HepG2 (cell line): ENCODE results near the gene STYXL1. TPM values are rescaled to one million over a fixed set of nuclear protein-coding genes. Genes with fewer than 3 reads are reported as not detected.

Experiments used
- AHR ChIP-seq: IDR thresholded peaks from 2 replicates; pipeline ENCODE4 v1.6.1; 2018; ENCODE audit warnings: missing genetic modification reagents, missing compliant biosample characterization
- EED ChIP-seq: sonication (generic); formaldehyde crosslinking; IDR thresholded peaks from 2 replicates; pipeline ENCODE4 v1.5.0; 2020; ENCODE audit warnings: mild to moderate bottlenecking, missing genetic modification reagents
- ERF ChIP-seq: IDR thresholded peaks from 2 replicates; pipeline ENCODE4 v1.6.1; 2018; ENCODE audit warnings: missing biosample characterization, missing genetic modification reagents
- HMG20A ChIP-seq: IDR thresholded peaks from 2 replicates; pipeline ENCODE4 v1.6.1; 2016; ENCODE audit warnings: borderline replicate concordance
- MZF1 ChIP-seq: sonication (generic); formaldehyde crosslinking; IDR thresholded peaks from 2 replicates; pipeline ENCODE4 v1.8.1; 2023; ENCODE audit warnings: mild to moderate bottlenecking, missing genetic modification reagents, borderline replicate concordance
- NFATC3 ChIP-seq: sonication (generic); formaldehyde crosslinking; IDR thresholded peaks from 2 replicates; pipeline ENCODE4 v1.5.1; 2020; ENCODE audit warnings: mild to moderate bottlenecking, missing genetic modification reagents
- NRL ChIP-seq: sonication (generic); formaldehyde crosslinking; IDR thresholded peaks from 2 replicates; pipeline ENCODE4 v1.5.0; 2020; ENCODE audit warnings: missing genetic modification reagents, mild to moderate bottlenecking, moderate library complexity, borderline replicate concordance
- RBM39 ChIP-seq: fragments of 200-400 bp; formaldehyde crosslinking; IDR thresholded peaks from one replicate; pipeline ENCODE4 v1.6.1; 2018; ENCODE audit warnings: antibody characterized with exemption, mild to moderate bottlenecking, low read depth, low read length; ENCODE audit not compliant: poor library complexity, severe bottlenecking
- SALL2 ChIP-seq: sonication (generic); formaldehyde crosslinking; IDR thresholded peaks from 2 replicates; pipeline ENCODE4 v1.8.1; 2023; ENCODE audit warnings: mild to moderate bottlenecking, missing genetic modification reagents, inconsistent platforms
- SMAD1 ChIP-seq: sonication (generic); formaldehyde crosslinking; IDR thresholded peaks from 2 replicates; pipeline ENCODE4 v1.4.0; 2020; ENCODE audit warnings: missing genetic modification reagents, low read depth, mild to moderate bottlenecking, borderline replicate concordance
- SMYD3 ChIP-seq: sonication (generic); formaldehyde crosslinking; IDR thresholded peaks from 2 replicates; pipeline ENCODE4 v1.8.1; 2023; ENCODE audit warnings: mild to moderate bottlenecking, missing genetic modification reagents
- STAT5B ChIP-seq: sonication (generic); formaldehyde crosslinking; IDR thresholded peaks from 2 replicates; pipeline ENCODE4 v1.4.0; 2020; ENCODE audit warnings: missing genetic modification reagents
- ZNF20 ChIP-seq: sonication (generic); formaldehyde crosslinking; IDR thresholded peaks from 2 replicates; pipeline ENCODE4 v1.4.0; 2020; ENCODE audit warnings: mild to moderate bottlenecking, moderate library complexity, missing genetic modification reagents
- ZNF3 ChIP-seq: IDR thresholded peaks from 2 replicates; pipeline ENCODE4 v1.7.0; 2017; ENCODE audit warnings: inconsistent platforms
- ZNF605 ChIP-seq: sonication (generic); formaldehyde crosslinking; IDR thresholded peaks from 2 replicates; pipeline ENCODE4 v1.8.0; 2022; ENCODE audit warnings: mild to moderate bottlenecking, missing genetic modification reagents
- ZNF766 ChIP-seq: sonication (generic); formaldehyde crosslinking; IDR thresholded peaks from 2 replicates; pipeline ENCODE4 v1.5.0; 2020; ENCODE audit warnings: missing genetic modification reagents, borderline replicate concordance
- polyA plus RNA-seq, 8 experiments: library from polyadenylated mRNA; depleted of rRNA in 3 of 8; stranded (reverse) in 7 of 8; unstranded in 1 of 8; fragments of >200 nt; fragmentation: Illumina TruSeq in 4 of 8; extraction: Trizol in 4 of 8; gene quantifications; 2 replicates each; pipeline versions ENCODE4 v1.2.1 to v1.2.3, GENCODE V29; 2011 to 2016; ENCODE audit warnings: low read depth in 4 of 8, missing spikeins in 1 of 8, mixed read lengths in 1 of 8; ENCODE audit not compliant: insufficient read depth in 1 of 8
- total RNA-seq, 5 experiments: library from RNA; depleted of rRNA; stranded (reverse); fragments of >200 nt; fragmentation: Illumina TruSeq; extraction: Trizol; gene quantifications; 2 replicates each; pipeline ENCODE4 v1.2.3, GENCODE V29; 2016; ENCODE audit warnings: low read depth in 1 of 5
- TF ChIP-seq, protein P1 (sequence below): sonication (generic); formaldehyde crosslinking; IDR thresholded peaks from 2 replicates; pipeline ENCODE4 v1.4.0; 2020; ENCODE audit warnings: mild to moderate bottlenecking, missing genetic modification reagents, borderline replicate concordance
- TF ChIP-seq, protein P2 (sequence below): sonication (generic); formaldehyde crosslinking; IDR thresholded peaks from 2 replicates; pipeline ENCODE4 v1.4.0; 2020; ENCODE audit warnings: missing genetic modification reagents

Gene STYXL1
- total and polyA plus RNA-seq, 2 of the 13 experiments (the other 11 are each of a cell fraction or from before 2014, with no cell fraction given): 23.9 to 38.3 TPM

DNA sequence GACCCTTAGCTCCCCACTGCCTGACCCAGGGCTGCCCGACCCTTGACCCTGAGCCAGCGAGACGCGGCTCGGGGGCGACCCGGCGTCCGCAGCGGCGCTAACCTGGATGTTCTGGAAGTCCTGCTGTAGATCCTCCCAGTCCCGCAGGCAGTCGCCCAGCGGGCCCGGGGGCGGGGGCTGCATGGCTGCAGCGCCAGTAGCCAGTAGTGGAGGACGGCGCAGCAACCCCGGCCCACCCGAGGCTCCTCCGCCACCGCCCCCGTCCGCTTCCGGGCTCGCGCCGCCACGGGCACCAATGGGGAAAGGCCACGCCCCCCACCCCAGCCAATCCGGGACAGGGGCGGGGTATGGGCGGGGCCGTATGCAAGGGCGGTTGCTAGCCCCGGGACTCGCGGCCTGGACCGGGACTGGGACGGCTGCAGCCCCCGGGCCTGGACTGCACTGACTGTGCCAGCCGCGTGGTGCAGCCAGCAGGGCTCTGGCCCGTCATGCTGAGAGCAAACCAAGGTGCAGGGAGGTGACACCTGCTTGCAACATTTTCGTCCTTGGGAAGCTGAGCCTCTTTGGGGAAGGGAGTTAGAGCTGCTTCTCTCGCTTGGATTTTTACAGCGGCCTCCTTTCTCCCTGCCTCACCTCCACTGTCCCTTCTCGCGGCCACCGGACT, 53.3 kb downstream of the STYXL1 start, which contains the start of gene TMEM120A (continued):
- TF ChIP-seq, protein P1, sequence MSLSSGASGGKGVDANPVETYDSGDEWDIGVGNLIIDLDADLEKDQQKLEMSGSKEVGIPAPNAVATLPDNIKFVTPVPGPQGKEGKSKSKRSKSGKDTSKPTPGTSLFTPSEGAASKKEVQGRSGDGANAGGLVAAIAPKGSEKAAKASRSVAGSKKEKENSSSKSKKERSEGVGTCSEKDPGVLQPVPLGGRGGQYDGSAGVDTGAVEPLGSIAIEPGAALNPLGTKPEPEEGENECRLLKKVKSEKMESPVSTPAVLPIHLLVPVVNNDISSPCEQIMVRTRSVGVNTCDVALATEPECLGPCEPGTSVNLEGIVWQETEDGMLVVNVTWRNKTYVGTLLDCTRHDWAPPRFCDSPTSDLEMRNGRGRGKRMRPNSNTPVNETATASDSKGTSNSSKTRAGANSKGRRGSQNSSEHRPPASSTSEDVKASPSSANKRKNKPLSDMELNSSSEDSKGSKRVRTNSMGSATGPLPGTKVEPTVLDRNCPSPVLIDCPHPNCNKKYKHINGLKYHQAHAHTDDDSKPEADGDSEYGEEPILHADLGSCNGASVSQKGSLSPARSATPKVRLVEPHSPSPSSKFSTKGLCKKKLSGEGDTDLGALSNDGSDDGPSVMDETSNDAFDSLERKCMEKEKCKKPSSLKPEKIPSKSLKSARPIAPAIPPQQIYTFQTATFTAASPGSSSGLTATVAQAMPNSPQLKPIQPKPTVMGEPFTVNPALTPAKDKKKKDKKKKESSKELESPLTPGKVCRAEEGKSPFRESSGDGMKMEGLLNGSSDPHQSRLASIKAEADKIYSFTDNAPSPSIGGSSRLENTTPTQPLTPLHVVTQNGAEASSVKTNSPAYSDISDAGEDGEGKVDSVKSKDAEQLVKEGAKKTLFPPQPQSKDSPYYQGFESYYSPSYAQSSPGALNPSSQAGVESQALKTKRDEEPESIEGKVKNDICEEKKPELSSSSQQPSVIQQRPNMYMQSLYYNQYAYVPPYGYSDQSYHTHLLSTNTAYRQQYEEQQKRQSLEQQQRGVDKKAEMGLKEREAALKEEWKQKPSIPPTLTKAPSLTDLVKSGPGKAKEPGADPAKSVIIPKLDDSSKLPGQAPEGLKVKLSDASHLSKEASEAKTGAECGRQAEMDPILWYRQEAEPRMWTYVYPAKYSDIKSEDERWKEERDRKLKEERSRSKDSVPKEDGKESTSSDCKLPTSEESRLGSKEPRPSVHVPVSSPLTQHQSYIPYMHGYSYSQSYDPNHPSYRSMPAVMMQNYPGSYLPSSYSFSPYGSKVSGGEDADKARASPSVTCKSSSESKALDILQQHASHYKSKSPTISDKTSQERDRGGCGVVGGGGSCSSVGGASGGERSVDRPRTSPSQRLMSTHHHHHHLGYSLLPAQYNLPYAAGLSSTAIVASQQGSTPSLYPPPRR (CRISPR knock-in tag): no peak
- peak; percentile 87 for TF ChIP-seq ZNF605
- 0 out of 2 replicates have a peak, but pooled peaks have one; percentile 29 for TF ChIP-seq AHR
- TF ChIP-seq SMAD1 (CRISPR knock-in tag): 0 out of 2 replicates have a peak, but pooled peaks have one; percentile 26
- no peak for TF ChIP-seq NFATC3 (CRISPR knock-in tag)
- no peak for TF ChIP-seq SALL2 (CRISPR knock-in tag)
- TF ChIP-seq SMYD3: no peak
- TF ChIP-seq RBM39: peak; percentile 54
- TF ChIP-seq MZF1 (CRISPR knock-in tag): 0 out of 2 replicates have a peak, but pooled peaks have one; percentile 51
- 0 out of 2 replicates have a peak, but pooled peaks have one; percentile 69 for TF ChIP-seq ZNF20 (CRISPR knock-in tag)
- peak; percentile 57; the same call in 1 of the 2 replicates for TF ChIP-seq ERF
- peak; percentile 87; the same call in 1 of the 2 replicates for TF ChIP-seq NRL (CRISPR knock-in tag)
- TF ChIP-seq ZNF3 (CRISPR knock-in tag): no peak
- TF ChIP-seq HMG20A (CRISPR knock-in tag): no peak
- 0 out of 2 replicates have a peak, but pooled peaks have one; percentile 24 for TF ChIP-seq ZNF766 (CRISPR knock-in tag)
- TF ChIP-seq STAT5B (CRISPR knock-in tag): no peak
- TF ChIP-seq EED (CRISPR knock-in tag): peak; percentile 68; the same call in 1 of the 2 replicates
- TF ChIP-seq, protein P2, sequence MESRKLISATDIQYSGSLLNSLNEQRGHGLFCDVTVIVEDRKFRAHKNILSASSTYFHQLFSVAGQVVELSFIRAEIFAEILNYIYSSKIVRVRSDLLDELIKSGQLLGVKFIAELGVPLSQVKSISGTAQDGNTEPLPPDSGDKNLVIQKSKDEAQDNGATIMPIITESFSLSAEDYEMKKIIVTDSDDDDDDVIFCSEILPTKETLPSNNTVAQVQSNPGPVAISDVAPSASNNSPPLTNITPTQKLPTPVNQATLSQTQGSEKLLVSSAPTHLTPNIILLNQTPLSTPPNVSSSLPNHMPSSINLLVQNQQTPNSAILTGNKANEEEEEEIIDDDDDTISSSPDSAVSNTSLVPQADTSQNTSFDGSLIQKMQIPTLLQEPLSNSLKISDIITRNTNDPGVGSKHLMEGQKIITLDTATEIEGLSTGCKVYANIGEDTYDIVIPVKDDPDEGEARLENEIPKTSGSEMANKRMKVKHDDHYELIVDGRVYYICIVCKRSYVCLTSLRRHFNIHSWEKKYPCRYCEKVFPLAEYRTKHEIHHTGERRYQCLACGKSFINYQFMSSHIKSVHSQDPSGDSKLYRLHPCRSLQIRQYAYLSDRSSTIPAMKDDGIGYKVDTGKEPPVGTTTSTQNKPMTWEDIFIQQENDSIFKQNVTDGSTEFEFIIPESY (CRISPR knock-in tag): no peak
